Neural cell (in vitro differentiated cells): ENCODE results near the gene ADARB1. TPM values are rescaled to one million over a fixed set of nuclear protein-coding genes. Genes with fewer than 3 reads are reported as not detected.

Experiments used
- H2AFZ ChIP-seq: fragments of 200-600, 300-800 bp; sonication (generic), shearing (Covaris generic); 2 replicates; pipeline ENCODE4 v1.6.0; 2014; ENCODE audit warnings: low read depth, mild to moderate bottlenecking, antibody characterized with exemption, low read length, moderate library complexity
- H3F3A ChIP-seq: fragments of 200-600 bp; shearing (Covaris generic); 2 replicates; pipeline ENCODE4 v1.6.1; 2016; ENCODE audit warnings: mild to moderate bottlenecking, moderate library complexity, mixed read lengths, antibody characterized with exemption, low read length; ENCODE audit not compliant: insufficient read depth, poor library complexity, severe bottlenecking
- H3K27ac ChIP-seq: fragments of 200-600, 300-800 bp; sonication (generic), shearing (Covaris generic); 2 replicates; pipeline ENCODE4 v1.5.1; 2014; ENCODE audit warnings: mild to moderate bottlenecking, low read length, moderate library complexity
- H3K27me3 ChIP-seq: fragments of 300-800, 200-600 bp; sonication (generic), shearing (Covaris generic); 2 replicates; pipeline ENCODE4 v1.6.0; 2014; ENCODE audit warnings: mild to moderate bottlenecking, low read depth, low read length, moderate library complexity; ENCODE audit not compliant: insufficient read depth
- H3K36me3 ChIP-seq: fragments of 300-800, 200-600 bp; sonication (generic), shearing (Covaris generic); 2 replicates; pipeline ENCODE4 v1.5.1; 2014; ENCODE audit warnings: mild to moderate bottlenecking, antibody characterized with exemption, low read length, moderate library complexity; ENCODE audit not compliant: insufficient read depth
- H3K4me2 ChIP-seq: fragments of 300-800, 200-600 bp; sonication (generic), shearing (Covaris generic); 2 replicates; pipeline ENCODE4 v1.6.0; 2014; ENCODE audit warnings: mild to moderate bottlenecking, low read length
- H3K4me3 ChIP-seq: fragments of 300-800, 200-600 bp; sonication (generic), shearing (Covaris generic); 2 replicates; pipeline ENCODE4 v1.5.1; 2014; ENCODE audit warnings: mild to moderate bottlenecking, low read length, moderate library complexity
- H3K79me2 ChIP-seq: fragments of 200-600 bp; shearing (Covaris generic); replicated peaks from 2 replicates; pipeline ENCODE4 v1.6.0; 2014; ENCODE audit warnings: mild to moderate bottlenecking, low read length, moderate library complexity; ENCODE audit not compliant: insufficient read depth
- H3K9ac ChIP-seq: fragments of 300-800, 200-600 bp; sonication (generic), shearing (Covaris generic); 2 replicates; pipeline ENCODE4 v1.6.1; 2016; ENCODE audit warnings: mild to moderate bottlenecking, low read length, mixed read lengths
- H3K9me2 ChIP-seq: fragments of 200-600 bp; shearing (Covaris generic); 2 replicates; pipeline ENCODE4 v1.6.1; 2016; ENCODE audit warnings: mild to moderate bottlenecking, low read length, mixed read lengths; ENCODE audit not compliant: insufficient read depth
- H3K9me3 ChIP-seq: fragments of 200-600, 300-800 bp; sonication (generic), shearing (Covaris generic); 2 replicates; pipeline ENCODE4 v1.6.1; 2016; ENCODE audit warnings: mild to moderate bottlenecking, mixed run types, low read length, moderate library complexity, mixed read lengths
- H4K20me1 ChIP-seq: fragments of 200-600 bp; shearing (Covaris generic); 2 replicates; pipeline ENCODE4 v1.6.1; 2016; ENCODE audit warnings: mild to moderate bottlenecking, mixed run types; ENCODE audit not compliant: insufficient read depth
- CTCF ChIP-seq: fragments of 450-650 bp; IDR thresholded peaks from 2 replicates; pipeline ENCODE4 v1.5.1; 2014; ENCODE audit warnings: antibody characterized with exemption, mild to moderate bottlenecking, moderate library complexity; ENCODE audit not compliant: poor library complexity, severe bottlenecking
- EP300 ChIP-seq: fragments of 450-650 bp; conservative IDR thresholded peaks from 2 replicates; pipeline ENCODE4 v1.6.1; 2014; ENCODE audit warnings: antibody characterized with exemption, mild to moderate bottlenecking, moderate library complexity; ENCODE audit not compliant: poor library complexity, severe bottlenecking
- EZH2 ChIP-seq: fragments of 200-600, 300-800 bp; shearing (Covaris generic), sonication (generic); IDR thresholded peaks from 2 replicates; pipeline ENCODE4 v1.6.1; 2014; ENCODE audit warnings: antibody characterized with exemption, low read length, borderline replicate concordance, mild to moderate bottlenecking; ENCODE audit not compliant: insufficient read depth, poor library complexity, severe bottlenecking
- MXI1 ChIP-seq: fragments of 450-650 bp; conservative IDR thresholded peaks from 2 replicates; pipeline ENCODE4 v1.6.1; 2014; ENCODE audit warnings: antibody characterized with exemption, mild to moderate bottlenecking; ENCODE audit not compliant: poor library complexity, severe bottlenecking
- POLR2AphosphoS5 ChIP-seq: IDR thresholded peaks from 2 replicates; pipeline ENCODE4 v1.6.1; 2012
- RAD21 ChIP-seq: fragments of 450-650 bp; conservative IDR thresholded peaks from 2 replicates; pipeline ENCODE4 v1.6.1; 2014; ENCODE audit warnings: antibody characterized with exemption, mild to moderate bottlenecking, moderate library complexity
- SMC3 ChIP-seq: fragments of 450-650 bp; conservative IDR thresholded peaks from 2 replicates; pipeline ENCODE4 v1.6.1; 2014; ENCODE audit warnings: antibody characterized with exemption, mild to moderate bottlenecking, moderate library complexity; ENCODE audit not compliant: poor library complexity
- TAF1 ChIP-seq: IDR thresholded peaks from 2 replicates; pipeline ENCODE4 v1.6.1; 2012; ENCODE audit warnings: low read depth
- polyA plus RNA-seq: library from polyadenylated mRNA; depleted of rRNA; stranded (reverse); fragments of >200 nt; gene quantifications from 2 replicates; pipeline ENCODE4 v1.2.3, GENCODE V29; 2014
- TF ChIP-seq, protein P1 (sequence below): IDR thresholded peaks from 2 replicates; pipeline ENCODE4 v1.6.1; 2012; ENCODE audit warnings: borderline replicate concordance

ADARB1 gene
- polyA plus RNA-seq, 1 donor from 2014 or later, result 8.9 TPM

DNA sequence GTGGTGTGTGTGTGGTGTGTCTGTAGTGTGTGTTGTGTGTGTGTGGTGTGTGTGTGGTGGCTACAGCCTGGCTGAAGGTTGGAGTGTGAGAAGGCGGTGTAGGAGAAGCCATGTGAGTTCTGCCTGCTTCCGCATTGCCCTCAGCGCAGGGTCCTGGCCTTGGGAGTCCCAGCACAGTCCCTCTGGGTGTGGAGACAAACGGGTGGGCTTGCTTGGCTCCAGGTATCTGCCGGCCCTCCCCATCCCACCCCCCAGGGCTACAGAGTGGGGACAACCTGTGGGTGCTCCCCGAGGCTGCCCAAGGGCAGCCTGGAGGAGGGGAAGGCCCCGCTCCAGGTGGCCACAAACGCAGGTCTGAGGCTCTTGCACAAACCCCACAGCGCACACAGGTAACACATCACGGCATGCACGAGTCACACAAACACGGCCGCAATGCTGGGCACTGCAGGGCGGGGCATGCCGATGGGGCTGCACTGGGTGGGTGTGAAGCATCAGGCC is 31.7 kb upstream of the ADARB1 start:
- Histone ChIP-seq H3K9ac (no peak overlapping the region), H3K9me3 (no peaks in the 10 kb centered on the region), H2AFZ (no peak overlapping the region), H3K4me3 (no peak overlapping the region), H3K9me2 (no peaks in the 10 kb centered on the region), H3K79me2 (no peaks in the 10 kb centered on the region), H4K20me1 (no peaks in the 10 kb centered on the region), H3K27ac (no peak overlapping the region), H3F3A (no peaks in the 10 kb centered on the region), H3K27me3 (no peaks in the 10 kb centered on the region), H3K36me3 (no peaks in the 10 kb centered on the region), H3K4me2 (no peak overlapping the region)
- TF ChIP-seq CTCF (no peak), POLR2AphosphoS5 (no peak), EZH2 (no peak), SMC3 (no peak), TAF1 (no peak), RAD21 (no peak), EP300 (no peak), MXI1 (no peak)
- TF ChIP-seq, protein P1, sequence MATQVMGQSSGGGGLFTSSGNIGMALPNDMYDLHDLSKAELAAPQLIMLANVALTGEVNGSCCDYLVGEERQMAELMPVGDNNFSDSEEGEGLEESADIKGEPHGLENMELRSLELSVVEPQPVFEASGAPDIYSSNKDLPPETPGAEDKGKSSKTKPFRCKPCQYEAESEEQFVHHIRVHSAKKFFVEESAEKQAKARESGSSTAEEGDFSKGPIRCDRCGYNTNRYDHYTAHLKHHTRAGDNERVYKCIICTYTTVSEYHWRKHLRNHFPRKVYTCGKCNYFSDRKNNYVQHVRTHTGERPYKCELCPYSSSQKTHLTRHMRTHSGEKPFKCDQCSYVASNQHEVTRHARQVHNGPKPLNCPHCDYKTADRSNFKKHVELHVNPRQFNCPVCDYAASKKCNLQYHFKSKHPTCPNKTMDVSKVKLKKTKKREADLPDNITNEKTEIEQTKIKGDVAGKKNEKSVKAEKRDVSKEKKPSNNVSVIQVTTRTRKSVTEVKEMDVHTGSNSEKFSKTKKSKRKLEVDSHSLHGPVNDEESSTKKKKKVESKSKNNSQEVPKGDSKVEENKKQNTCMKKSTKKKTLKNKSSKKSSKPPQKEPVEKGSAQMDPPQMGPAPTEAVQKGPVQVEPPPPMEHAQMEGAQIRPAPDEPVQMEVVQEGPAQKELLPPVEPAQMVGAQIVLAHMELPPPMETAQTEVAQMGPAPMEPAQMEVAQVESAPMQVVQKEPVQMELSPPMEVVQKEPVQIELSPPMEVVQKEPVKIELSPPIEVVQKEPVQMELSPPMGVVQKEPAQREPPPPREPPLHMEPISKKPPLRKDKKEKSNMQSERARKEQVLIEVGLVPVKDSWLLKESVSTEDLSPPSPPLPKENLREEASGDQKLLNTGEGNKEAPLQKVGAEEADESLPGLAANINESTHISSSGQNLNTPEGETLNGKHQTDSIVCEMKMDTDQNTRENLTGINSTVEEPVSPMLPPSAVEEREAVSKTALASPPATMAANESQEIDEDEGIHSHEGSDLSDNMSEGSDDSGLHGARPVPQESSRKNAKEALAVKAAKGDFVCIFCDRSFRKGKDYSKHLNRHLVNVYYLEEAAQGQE, result no peak

DNA sequence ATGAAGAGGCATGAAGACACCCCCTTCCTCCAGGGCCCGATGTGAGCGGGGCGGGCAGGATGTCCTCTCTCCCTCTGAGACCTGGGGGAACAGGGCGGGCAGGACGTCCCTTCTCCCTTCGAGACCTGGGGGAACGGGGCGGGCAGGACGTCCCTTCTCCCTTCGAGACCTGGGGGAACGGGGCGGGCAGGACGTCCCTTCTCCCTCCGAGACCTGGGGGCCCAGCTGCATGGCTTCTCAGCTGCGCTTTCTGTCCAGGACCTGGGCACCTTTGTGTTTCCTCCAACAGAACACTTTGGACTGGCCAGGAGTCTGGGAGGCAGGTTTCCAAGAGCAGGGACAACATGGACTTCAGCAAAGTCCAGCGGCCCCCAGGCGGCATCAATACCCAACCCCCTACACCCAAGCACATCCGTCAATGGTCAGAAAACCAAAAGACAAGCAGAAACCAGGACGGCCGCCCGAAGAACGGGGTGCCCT is 30.8 kb upstream of the ADARB1 start:
- no peak for TF ChIP-seq EP300
- TF ChIP-seq CTCF, result no peak
- no peak for TF ChIP-seq SMC3
- TF ChIP-seq EZH2, result no peak
- TF ChIP-seq POLR2AphosphoS5, result no peak
- TF ChIP-seq RAD21, result no peak
- TF ChIP-seq, protein P1, result no peak
- no peak for TF ChIP-seq MXI1
- no peak for TF ChIP-seq TAF1
- no peaks in the 10 kb centered on the region for H3F3A ChIP-seq
- no peaks in the 10 kb centered on the region for H3K36me3 ChIP-seq
- no peak overlapping the region for H2AFZ ChIP-seq
- no peak overlapping the region for H3K4me3 ChIP-seq
- H4K20me1 ChIP-seq, result no peaks in the 10 kb centered on the region
- no peaks in the 10 kb centered on the region for H3K79me2 ChIP-seq
- H3K9me2 ChIP-seq, result no peaks in the 10 kb centered on the region
- no peak overlapping the region for H3K27ac ChIP-seq
- H3K4me2 ChIP-seq, result no peak overlapping the region
- no peaks in the 10 kb centered on the region for H3K27me3 ChIP-seq
- H3K9me3 ChIP-seq, result no peaks in the 10 kb centered on the region
- no peak overlapping the region for H3K9ac ChIP-seq
